ENCODE data around the gene NCAPD2. TPM values are rescaled to one million over a fixed set of nuclear protein-coding genes. Genes with fewer than 3 reads are reported as not detected.
A peak's percentile ranks its signal among the peaks of the same experiment; 100 is the strongest.
"Not testable (repeated sequence)": the region's sequence is repeated elsewhere in the genome, so short reads cannot be mapped to it uniquely, and the experiment has no call there.

NCAPD2 gene
- total RNA-seq, 2 experiments from 2014 or later: 147 to 157 TPM

- POLR2A ChIA-PET: interaction anchor here (0.7 to 1.1 kb wide), 3 partner anchors 17 to 64 kb away, joined by 4 to 8 read pairs (median 5); partner anchors contain the start of gene VAMP1
- H3K27me3 Mint-ChIP-seq: no peaks in the 10 kb centered on the region
- no peak overlapping the region for H3K4me3 Mint-ChIP-seq
- H3K27ac Mint-ChIP-seq: no peak overlapping the region
- H3K36me3 Mint-ChIP-seq: peaks cover 7% of the 10 kb centered on the region
- H3K9me3 Mint-ChIP-seq: no peaks in the 10 kb centered on the region
- peaks cover 6% of the 10 kb centered on the region for H3K4me1 Mint-ChIP-seq
- ATAC-seq (ENCODE audit: low read depth): no peak
- no peak for DNase-seq
These were observed 5.7 kb upstream of the NCAPD2 start for GRCh38 chr12:6488240-6488639.

GRCh38 chr12:6489449-6489848 is 4.5 kb upstream of the NCAPD2 start:
- H3K4me1 Mint-ChIP-seq: peaks cover 6% of the 10 kb centered on the region
- H3K27ac Mint-ChIP-seq: no peak overlapping the region
- H3K9me3 Mint-ChIP-seq: no peaks in the 10 kb centered on the region
- H3K36me3 Mint-ChIP-seq: peaks cover 7% of the 10 kb centered on the region
- no peak for DNase-seq
- POLR2A ChIA-PET: interaction anchor here (0.6 to 1.1 kb wide), 5 partner anchors 19 to 383 kb away, joined by 3 to 7 read pairs (median 4); partner anchors contain the start of gene VAMP1
- no peaks in the 10 kb centered on the region for H3K27me3 Mint-ChIP-seq
- no peak for ATAC-seq (ENCODE audit: low read depth)
- H3K4me3 Mint-ChIP-seq: no peak overlapping the region

GRCh38 chr12:6490673-6491072 is 3.2 kb upstream of the NCAPD2 start:
- Mint-ChIP-seq H3K4me1 (peaks cover 14% of the 10 kb centered on the region), H3K36me3 (peaks cover 14% of the 10 kb centered on the region)
- not testable (repeated sequence) for H3K4me3 Mint-ChIP-seq; ATAC-seq (ENCODE audit: low read depth); H3K9me3 Mint-ChIP-seq; H3K27ac Mint-ChIP-seq; DNase-seq; H3K27me3 Mint-ChIP-seq
- POLR2A ChIA-PET: interaction anchor here (0.8 to 5.6 kb wide), 3 partner anchors 20 to 233 kb away, joined by 3 to 108 read pairs (median 44); partner anchors contain the start of genes COPS7A, GAPDH and VAMP1

GRCh38 chr12:6492838-6493496 is 935 bp upstream of the NCAPD2 start, which contains the start of gene MRPL51:
TSS of gene MRPL51 (minus strand) at chr12:6493262. CDS start at chr12:6493136, 126 bp downstream.
- peaks cover 25% of the 10 kb centered on the region for H3K4me1 Mint-ChIP-seq
- H3K27ac Mint-ChIP-seq: peak within 1 kb of the TSS; percentile 97
- peak within 1 kb of the TSS; percentile 97 for H3K4me3 Mint-ChIP-seq
- H3K27me3 Mint-ChIP-seq: no peaks in the 10 kb centered on the region
- ATAC-seq (ENCODE audit: low read depth) (peak; percentile 66), DNase-seq (peak; percentile 99)
- peaks cover 24% of the 10 kb centered on the region for H3K36me3 Mint-ChIP-seq
- POLR2A ChIA-PET: interaction anchor here (0.6 to 5.6 kb wide), 23 partner anchors 9 to 453 kb away, joined by 3 to 108 read pairs (median 4); partner anchors contain the start of genes COPS7A, GAPDH, MLF2 and SPSB2
- no peaks in the 10 kb centered on the region for H3K9me3 Mint-ChIP-seq

GRCh38 chr12:6494258-6494743 is 399 bp downstream of the NCAPD2 start:
- POLR2A ChIA-PET: interaction anchor here (0.6 to 5.6 kb wide), 15 partner anchors 8 to 118 kb away, joined by 3 to 108 read pairs (median 3); partner anchors contain the start of genes GAPDH, NOP2 and VAMP1
- Mint-ChIP-seq H3K4me1 (peaks cover 28% of the 10 kb centered on the region), H3K27ac (peak overlapping the region; percentile 97), H3K9me3 (no peaks in the 10 kb centered on the region), H3K4me3 (peak overlapping the region; percentile 96), H3K27me3 (no peaks in the 10 kb centered on the region), H3K36me3 (peaks cover 28% of the 10 kb centered on the region)
- DNase-seq (no peak), ATAC-seq (ENCODE audit: low read depth) (peak; percentile 5)

- Mint-ChIP-seq H3K4me1 (peaks cover 28% of the 10 kb centered on the region), H3K27me3 (no peaks in the 10 kb centered on the region), H3K36me3 (peaks cover 28% of the 10 kb centered on the region), H3K9me3 (no peaks in the 10 kb centered on the region), H3K4me3 (peak overlapping the region; percentile 96), H3K27ac (peak overlapping the region; percentile 97)
- DNase-seq (no peak), ATAC-seq (ENCODE audit: low read depth) (no peak)
- POLR2A ChIA-PET: interaction anchor here (0.6 to 5.6 kb wide), 16 partner anchors 9 to 169 kb away, joined by 3 to 108 read pairs (median 3); partner anchors contain the start of genes GAPDH, NOP2 and VAMP1
These were observed 1.1 kb downstream of the NCAPD2 start for GRCh38 chr12:6494968-6495367.

GRCh38 chr12:6497291-6497690 is 3.4 kb downstream of the NCAPD2 start:
- Mint-ChIP-seq H3K4me1 (peaks cover 23% of the 10 kb centered on the region), H3K4me3 (peak overlapping the region; percentile 56), H3K36me3 (peaks cover 21% of the 10 kb centered on the region)
- H3K9me3 Mint-ChIP-seq; H3K27me3 Mint-ChIP-seq; H3K27ac Mint-ChIP-seq; DNase-seq; ATAC-seq (ENCODE audit: low read depth): not testable (repeated sequence)
- POLR2A ChIA-PET: interaction anchor here (0.6 to 3.9 kb wide), 7 partner anchors 9 to 44 kb away, joined by 3 to 36 read pairs (median 4); partner anchors contain the start of gene GAPDH

- ATAC-seq (ENCODE audit: low read depth) (no peak), DNase-seq (no peak)
- Mint-ChIP-seq H3K4me1 (peaks cover 18% of the 10 kb centered on the region), H3K36me3 (peaks cover 22% of the 10 kb centered on the region), H3K9me3 (no peaks in the 10 kb centered on the region), H3K27me3 (no peaks in the 10 kb centered on the region), H3K4me3 (no peak overlapping the region), H3K27ac (no peak overlapping the region)
- POLR2A ChIA-PET: interaction anchor here (0.8 to 1.7 kb wide), 5 partner anchors 30 to 75 kb away, joined by 3 to 5 read pairs (median 4); partner anchors contain the start of genes GAPDH and VAMP1
These were observed 6.6 kb downstream of the NCAPD2 start for GRCh38 chr12:6500466-6500865.

GRCh38 chr12:6507102-6507998 is 13.4 kb downstream of the NCAPD2 start:
- H3K4me3 Mint-ChIP-seq: no peak overlapping the region
- peaks cover 7% of the 10 kb centered on the region for H3K4me1 Mint-ChIP-seq
- no peak overlapping the region for H3K27ac Mint-ChIP-seq
- POLR2A ChIA-PET: interaction anchor here (0.8 to 1.2 kb wide), 4 partner anchors 10 to 30 kb away, joined by 3 read pairs; partner anchors contain the start of gene GAPDH
- H3K9me3 Mint-ChIP-seq: no peaks in the 10 kb centered on the region
- no peaks in the 10 kb centered on the region for H3K27me3 Mint-ChIP-seq
- peaks cover 32% of the 10 kb centered on the region for H3K36me3 Mint-ChIP-seq
- DNase-seq: no peak
- no peak for ATAC-seq (ENCODE audit: low read depth)

GRCh38 chr12:6508087-6508486 is 14.2 kb downstream of the NCAPD2 start:
- Mint-ChIP-seq H3K36me3 (peaks cover 37% of the 10 kb centered on the region), H3K27me3 (no peaks in the 10 kb centered on the region), H3K4me1 (peaks cover 6% of the 10 kb centered on the region), H3K9me3 (no peaks in the 10 kb centered on the region), H3K4me3 (no peak overlapping the region), H3K27ac (no peak overlapping the region)
- POLR2A ChIA-PET: interaction anchor here (0.7 to 1.1 kb wide), 4 partner anchors 26 to 215 kb away, joined by 3 read pairs; partner anchors contain the start of gene GAPDH
- DNase-seq (no peak), ATAC-seq (ENCODE audit: low read depth) (no peak)

GRCh38 chr12:6520186-6520585 is 26.3 kb downstream of the NCAPD2 start:
- peak; percentile 22 for ATAC-seq (ENCODE audit: low read depth)
- DNase-seq: no peak
- Mint-ChIP-seq H3K27me3 (no peaks in the 10 kb centered on the region), H3K4me1 (peaks cover 7% of the 10 kb centered on the region), H3K9me3 (peaks cover 2% of the 10 kb centered on the region), H3K4me3 (no peak overlapping the region), H3K36me3 (peaks cover 63% of the 10 kb centered on the region), H3K27ac (peak overlapping the region; percentile 68)
- POLR2A ChIA-PET: interaction anchor here (0.7 kb wide), 1 partner anchor 9 kb away, joined by 3 read pairs; no protein-coding TSS in a partner anchor

- Mint-ChIP-seq H3K27me3 (no peaks in the 10 kb centered on the region), H3K4me1 (peaks cover 7% of the 10 kb centered on the region), H3K9me3 (no peaks in the 10 kb centered on the region), H3K4me3 (no peak overlapping the region), H3K27ac (no peak overlapping the region), H3K36me3 (peaks cover 58% of the 10 kb centered on the region)
- DNase-seq (no peak), ATAC-seq (ENCODE audit: low read depth) (no peak)
- POLR2A ChIA-PET: interaction anchor here (2.2 kb wide), 1 partner anchor 10 kb away, joined by 9 read pairs; no protein-coding TSS in a partner anchor
These were observed 28.3 kb downstream of the NCAPD2 start for GRCh38 chr12:6522193-6522592.

Measured in activated naive CD8-positive, alpha-beta T cell treated with anti-CD3 and anti-CD28 coated beads, Interleukin-2, amount 10 ng/mL, durations not matched to agents 7 days and 5 days (primary cell).